NCI-H1092 (cell line): ENCODE measurements around the gene ADGRA3.
"Not testable (repeated sequence)": the region's sequence is repeated elsewhere in the genome, so short reads cannot be mapped to it uniquely, and the experiment has no call there.

Experiments
- DNase-seq: peaks from one replicate; lab custom pipeline; 2025; lab: John Stamatoyannopoulos, UW

Gene ADGRA3

DNA sequence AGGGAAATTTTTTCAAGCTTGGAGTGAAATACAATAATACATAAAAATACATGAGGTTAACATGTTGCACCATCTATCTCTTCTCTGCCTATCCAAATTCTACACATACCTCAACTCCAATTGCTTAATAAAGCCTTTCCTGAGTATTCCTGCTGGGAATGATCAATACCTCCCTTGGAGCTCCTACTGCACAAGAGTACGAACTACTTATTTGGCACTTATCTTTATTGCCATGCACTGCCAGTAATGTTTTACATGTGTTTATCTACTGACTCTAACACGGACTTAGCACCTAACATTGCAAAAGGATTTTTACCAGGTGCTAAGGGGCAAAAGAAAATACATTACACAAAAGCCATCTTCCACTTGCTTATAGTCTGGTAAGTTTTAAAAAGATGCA, 80.2 kb downstream of the ADGRA3 start:
- no peak for DNase-seq

DNA sequence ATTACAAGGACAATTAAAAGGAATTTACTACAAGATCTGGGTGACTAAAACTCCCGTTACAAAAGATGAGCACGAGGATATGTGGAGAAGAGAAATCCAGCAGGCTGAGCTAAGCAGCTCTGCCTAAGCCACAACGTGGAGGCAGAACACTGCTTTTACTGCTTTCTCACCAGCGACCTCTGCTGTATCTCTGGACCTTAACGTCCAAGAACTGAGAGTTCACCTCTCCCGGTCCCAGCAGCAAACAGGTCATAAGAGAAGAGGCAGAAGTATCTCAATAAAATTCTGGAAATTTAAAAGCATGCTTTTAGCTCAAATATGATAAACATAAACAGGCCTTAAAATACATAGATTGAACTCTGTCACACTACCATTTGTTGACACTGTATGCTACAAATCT, 81.0 kb downstream of the ADGRA3 start:
- peak; percentile 31 for DNase-seq

DNA sequence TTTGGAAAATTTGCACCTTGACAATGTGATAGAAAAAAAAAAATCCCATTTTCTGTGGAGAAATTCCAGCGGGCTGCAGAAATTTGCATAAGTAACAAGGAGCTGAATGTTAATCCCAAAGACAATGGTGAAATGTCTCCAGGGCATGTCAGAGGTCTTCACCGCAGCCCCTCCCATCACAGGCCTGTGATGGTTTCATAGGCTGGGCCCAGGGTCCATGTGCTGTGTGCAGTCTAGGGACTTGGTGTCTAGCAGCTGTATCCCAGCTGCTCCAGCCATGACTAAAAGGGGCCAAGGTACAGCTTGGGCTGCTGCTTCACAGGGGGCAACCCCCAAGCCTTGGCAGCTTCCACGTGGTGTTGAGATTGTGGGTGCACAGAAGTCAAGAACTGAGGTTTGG, 85.2 kb downstream of the ADGRA3 start:
- no peak for DNase-seq

DNA sequence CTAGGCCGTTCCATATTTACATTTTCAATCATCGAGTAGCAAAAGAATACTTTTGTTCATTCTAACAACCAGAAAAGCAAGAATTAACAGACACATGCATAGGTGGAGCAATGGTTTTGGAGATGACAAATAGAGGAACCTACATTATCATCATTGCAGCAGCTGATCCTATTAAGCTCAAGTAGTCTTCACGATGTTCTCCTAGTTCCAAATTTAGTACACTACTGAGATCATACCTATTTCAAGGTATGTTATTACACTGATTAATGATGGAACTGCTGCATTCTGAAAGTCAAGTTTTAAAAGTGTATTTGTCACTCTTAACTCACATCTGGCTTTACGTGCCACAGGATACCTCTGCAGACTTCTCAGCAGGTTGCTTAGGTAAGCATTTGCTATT, 87.4 kb downstream of the ADGRA3 start:
- DNase-seq, result no peak

DNA sequence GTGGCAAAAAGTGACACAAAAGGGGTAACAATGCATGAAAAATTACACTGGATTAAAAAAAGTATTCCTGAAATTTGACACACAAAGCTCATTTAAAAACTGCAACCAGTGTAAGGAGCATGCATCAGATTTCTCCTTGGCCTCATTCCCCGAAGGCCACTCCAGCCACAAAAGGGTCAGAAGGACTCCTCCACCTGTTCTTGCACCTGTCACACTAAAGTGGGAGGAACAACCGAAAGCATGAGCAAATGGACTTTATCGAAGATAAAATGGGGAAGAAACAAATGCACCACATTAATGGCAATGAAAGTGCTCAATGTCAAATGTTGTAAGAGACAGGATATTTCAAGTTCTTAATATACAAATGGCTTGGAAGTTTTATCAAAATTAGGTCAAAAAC, 88.2 kb downstream of the ADGRA3 start:
- DNase-seq, result peak; percentile 28

DNA sequence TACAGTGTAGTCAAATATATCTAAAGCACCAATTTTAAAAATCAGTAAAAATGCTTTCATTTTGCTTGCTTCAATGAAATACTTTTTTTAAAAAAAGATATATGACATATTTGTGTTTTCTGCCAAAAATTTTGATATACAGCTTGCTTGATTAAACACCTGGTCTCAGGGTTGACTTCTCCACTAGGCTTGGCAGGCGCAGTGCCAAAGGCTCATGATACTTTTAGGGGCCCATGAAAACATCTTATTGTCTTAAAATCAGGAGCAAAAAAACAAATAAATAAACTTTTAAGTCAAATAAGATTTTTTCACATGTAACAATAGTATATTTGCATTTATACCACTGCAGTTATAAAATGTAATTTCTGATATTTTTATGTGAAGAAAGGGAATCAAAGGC, 95.6 kb downstream of the ADGRA3 start:
- no peak for DNase-seq

DNA sequence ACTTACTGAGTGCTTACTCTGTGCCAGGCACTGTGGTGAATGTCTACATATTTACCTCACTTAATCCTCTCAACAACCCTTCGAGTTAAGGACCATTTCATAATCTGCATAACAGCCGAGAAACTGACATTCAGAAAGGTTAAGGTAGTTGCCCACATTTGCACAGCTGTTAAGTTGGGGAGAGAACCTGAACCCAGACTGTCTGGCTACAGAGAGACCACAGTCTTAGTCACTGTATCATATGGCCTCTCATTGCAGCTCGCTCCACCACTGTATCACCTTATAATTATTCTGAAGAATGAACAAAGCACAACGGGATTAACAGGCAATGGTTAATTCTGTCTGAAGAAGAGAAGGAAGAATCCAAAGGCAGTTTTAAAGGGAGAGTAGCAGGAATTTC, 98.5 kb downstream of the ADGRA3 start:
- DNase-seq, result no peak

DNA sequence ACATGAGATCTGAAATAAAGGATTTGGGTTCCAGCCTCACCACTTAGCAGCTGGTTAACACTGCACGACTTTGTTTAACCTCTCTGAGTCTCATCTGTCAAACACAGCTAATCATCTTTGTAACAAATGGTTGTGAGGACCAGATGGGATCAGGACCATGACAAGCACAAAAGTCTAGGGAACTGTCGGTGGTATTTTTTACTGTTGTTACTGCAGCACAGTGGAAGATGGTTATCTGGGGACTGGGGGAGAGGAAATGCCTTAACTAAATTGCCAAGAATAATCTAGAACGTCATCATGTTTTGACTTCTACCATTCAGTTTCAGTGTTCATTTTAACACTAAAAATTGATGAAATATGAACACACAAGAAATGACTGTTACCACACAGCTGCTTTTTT, 99.5 kb downstream of the ADGRA3 start:
- DNase-seq, result no peak

DNA sequence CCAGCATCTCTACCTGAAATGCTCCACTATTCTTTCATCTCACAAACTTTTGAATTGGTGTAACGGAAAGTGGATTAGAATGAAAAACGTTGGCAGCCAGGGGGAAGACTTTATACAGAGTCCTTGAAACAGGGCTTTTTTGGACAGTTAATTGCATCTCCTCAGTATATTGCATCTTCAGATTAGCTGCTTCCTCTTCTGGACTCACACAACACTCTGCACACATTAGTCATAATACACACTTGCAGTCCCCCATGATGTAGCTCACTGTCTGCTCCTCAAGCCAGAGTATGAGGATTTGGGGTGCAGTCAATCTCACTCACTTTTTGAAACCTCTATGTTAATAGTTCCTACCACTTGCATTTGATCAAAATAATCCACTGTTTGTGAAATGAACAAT, 101.0 kb downstream of the ADGRA3 start:
- no peak for DNase-seq

DNA sequence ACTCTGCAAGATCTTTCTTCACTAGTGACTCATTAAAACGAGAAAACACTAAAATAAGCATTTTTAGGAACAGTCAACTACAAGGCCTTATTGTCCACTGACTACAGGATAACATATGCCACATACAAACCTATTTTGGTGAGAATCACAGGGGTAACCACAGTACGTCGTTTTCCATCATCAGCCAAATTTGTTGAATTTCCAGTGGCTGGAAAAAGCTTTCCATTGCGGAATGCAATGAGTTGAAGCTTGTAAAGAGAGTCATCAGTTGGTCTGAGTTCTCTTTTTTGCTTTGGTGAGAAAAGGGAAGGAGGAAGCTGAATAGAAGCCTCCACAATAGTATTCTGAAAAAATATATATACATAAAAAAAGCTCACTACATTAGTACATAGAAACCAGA, 102.4 kb downstream of the ADGRA3 start:
- no peak for DNase-seq

DNA sequence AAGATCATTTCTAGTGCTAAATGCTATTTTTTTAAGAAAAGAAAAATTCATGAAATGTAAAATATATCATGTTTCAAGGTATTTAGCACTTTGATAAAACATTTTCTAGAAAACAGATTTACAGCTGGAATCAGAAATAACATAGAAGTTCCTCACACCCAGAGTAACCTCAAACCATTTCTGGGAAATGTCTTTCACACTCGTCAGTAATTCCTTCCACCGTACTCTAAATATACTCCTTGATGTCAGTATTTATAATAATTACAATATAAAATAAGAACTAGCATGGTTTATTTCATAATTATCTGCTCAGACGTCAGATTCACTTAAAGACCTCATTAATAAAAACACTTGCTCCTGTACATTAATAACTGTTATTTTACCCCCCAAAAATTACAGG, 103.9 kb downstream of the ADGRA3 start:
- DNase-seq, result no peak

DNA sequence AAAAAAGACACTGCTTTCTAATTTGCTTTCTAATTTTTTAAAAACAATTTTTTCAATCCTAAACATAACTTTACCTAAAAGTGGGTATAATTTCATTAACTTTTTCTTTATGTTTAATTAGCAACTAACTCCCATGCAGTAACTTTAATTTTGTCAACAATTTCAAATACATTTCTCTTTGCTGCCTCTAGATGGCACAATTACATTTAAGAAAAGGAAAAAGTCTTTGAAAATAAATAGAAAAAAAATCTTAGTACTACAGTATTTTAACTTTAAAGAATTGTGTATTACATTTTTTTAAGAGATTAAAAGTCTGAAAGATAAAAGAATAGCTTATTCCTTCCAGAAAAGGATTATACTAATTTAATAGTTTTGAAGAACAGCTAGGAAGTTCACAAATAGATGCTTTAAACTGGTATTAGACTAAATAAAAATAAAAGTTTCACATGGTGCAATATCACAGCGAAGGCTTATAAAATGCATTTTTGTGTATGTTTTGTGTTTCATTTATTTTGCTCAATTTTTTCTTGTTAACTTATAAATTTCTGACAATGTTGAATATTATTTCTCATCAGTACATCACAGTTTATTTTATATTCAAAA, 105.1 kb downstream of the ADGRA3 start:
- no peak for DNase-seq

DNA sequence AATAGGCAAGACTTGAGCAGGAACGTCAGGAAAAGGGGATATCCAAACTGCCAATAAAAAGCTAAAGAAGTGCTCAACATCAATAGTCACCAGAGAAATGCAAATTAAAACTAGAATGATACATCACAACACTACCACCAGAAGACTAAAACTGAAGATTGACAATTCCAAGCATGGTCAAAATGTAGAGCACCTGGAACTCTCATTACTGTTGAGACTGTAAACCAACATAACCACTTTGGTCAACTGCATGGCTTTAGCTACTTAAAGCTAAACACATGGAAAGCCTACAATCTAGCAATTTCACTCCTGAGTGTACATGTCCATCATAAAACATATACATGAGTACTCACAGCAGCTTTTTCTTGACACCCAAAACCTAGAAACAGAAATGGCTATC, 107.4 kb downstream of the ADGRA3 start:
- no peak for DNase-seq

DNA sequence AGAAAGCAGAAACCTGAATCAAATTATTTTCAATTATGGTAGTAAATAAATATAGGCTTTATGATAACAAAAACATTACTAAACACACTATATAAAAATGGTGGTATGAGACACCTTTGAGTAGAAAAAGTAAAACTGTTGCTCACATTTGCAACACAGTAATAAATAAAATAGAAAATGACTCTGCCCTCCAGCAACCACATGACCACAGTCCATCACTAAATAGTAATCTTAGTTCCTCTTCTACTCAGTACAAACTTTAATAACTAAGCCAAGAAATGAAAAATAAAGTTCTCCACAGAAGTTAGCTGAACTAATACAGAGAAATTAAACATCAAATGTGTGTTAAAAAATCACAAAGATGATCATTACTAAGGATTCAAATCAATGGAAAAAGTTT, 108.5 kb downstream of the ADGRA3 start:
- DNase-seq, result no peak

DNA sequence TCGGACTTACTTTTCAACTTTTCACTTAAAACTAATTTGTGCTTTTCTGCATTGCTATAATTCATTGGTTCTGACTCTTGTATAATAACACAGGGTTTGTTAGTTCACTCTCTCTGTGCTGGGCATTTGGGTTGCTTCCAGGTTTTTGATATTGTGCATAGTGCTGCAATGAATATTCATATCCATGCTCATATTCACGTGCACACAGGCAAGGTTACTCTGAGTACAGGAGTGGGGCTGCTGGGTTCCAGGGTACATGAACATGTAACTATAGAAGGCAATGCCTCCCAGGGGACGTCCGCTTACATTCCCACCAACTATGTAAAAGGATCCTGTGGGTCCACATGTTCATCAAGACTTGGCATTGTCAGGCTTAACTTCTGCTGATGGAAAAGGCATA, 117.2 kb downstream of the ADGRA3 start:
- no peak for DNase-seq

DNA sequence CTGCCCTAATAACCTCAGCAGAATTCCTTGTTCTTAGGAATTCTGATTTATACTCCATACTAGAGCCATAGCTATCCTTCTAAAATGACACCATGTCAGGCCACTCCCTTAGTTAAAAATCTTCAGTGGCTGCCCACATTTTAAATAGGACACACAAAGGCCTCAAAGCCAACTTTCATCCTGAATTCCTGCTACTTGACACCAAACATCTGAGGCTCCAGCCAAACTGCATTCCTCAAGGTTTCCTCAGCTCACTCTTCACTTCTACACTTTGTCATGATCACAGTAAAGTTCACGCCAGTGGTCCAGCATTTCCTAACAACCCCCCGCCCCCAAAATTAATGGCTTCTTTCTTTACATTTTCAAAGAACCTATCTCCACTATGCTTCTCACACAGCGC, 124.3 kb downstream of the ADGRA3 start:
- DNase-seq, result no peak

DNA sequence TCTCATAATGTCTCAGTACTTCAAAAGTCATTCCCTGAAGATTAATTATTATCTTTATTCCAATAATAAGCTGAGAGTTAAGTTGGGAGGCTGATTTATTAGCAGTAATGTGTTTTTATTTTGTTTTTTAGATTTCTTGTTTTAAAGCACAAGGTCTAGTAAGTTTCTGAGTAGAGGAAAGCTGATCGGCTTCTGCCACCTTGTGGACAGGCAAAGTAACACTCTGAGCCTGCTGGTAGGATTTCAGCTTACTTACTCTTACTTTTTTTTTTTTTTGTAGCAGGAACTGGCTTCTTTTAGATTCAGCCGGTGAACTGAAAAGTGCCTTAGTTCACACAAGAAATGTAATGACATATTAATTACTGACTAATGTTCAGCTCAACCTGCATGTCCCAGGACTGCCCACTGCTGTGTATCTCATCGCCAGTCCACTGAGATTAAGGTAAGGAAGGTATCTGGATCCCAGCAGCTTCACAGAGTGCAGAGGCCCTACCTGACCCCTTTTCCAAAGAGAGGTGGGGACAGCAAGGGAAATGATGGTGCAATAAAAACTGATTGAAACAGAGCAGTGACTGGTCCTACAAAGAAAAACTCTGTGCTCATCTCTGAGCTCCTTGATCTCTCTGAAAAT, 126.5 kb downstream of the ADGRA3 start:
- peak; percentile 19 for DNase-seq

DNA sequence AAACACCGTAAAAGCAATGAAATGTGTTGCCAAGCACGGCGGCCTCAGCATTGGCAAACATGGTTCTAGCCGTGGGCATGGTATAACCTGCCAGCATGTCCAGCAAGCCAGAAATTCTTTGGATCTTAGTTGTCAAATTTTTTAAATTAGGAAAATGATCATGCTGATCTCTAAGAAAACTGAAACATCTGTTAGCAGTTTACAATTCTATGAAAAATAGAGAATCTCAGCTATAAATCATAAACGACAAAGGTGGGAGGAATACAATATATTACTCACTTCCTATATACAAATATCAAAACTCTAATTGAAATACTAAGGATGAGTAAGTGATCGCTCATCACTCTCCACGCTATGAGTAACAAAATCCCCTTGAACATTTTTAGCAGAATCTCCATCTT, 130.3 kb downstream of the ADGRA3 start:
- no peak for DNase-seq

DNA sequence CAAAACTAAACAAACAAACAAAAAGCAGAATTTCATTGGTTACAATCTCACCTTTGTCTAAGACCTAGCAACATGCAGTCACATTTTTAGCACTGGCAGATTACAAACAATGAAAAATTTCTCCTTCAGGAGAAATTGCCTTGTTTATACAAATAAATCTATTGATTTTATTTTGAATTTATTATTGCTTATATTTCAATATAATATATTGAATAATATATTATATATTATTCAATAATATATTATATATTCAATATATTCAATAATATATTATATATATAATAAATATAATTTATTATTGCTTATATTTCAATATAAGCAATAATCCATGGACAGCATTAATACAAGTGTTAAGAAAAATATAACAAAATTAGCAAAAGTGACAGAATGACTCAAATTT, 131.7 kb downstream of the ADGRA3 start:
- DNase-seq, result no peak

DNA sequence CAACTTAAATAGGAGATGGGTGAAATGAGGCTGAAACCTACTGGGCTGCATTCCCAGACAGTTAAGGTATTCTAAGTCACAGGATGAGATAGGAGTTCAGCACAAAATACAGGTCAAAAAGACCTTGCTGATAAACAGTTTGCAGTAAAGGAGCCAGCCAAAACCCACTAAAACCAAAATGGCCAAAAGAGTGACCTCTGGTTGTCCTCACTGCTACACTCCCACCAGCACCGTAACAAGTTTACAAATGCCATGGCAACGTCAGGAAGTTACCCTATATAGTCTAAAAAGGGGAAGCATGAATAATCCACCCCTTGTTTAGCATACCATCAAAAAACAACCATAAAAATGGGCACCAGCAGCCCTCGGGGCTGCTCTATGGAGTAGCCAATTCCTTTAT, 133.7 kb downstream of the ADGRA3 start:
- DNase-seq, result not testable (repeated sequence)

DNA sequence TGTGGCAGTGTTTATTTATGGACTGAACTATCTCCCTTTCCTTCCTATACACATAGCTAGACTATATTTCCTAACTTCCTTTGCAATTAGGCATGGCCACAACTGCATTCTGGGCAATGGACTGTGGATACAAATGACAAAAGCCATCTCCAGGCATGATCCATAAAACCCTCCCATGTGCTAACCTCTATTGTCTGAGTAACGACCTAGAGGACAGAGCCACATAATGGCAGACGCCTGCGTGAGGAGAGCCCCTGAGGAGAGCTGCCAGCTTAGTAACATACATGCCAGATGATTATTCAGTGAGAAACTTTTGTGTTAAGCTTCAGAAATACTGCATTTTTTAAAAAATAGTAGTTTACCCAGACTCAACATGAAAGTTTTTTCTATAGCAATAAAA, 142.9 kb downstream of the ADGRA3 start:
- DNase-seq, result no peak

DNA sequence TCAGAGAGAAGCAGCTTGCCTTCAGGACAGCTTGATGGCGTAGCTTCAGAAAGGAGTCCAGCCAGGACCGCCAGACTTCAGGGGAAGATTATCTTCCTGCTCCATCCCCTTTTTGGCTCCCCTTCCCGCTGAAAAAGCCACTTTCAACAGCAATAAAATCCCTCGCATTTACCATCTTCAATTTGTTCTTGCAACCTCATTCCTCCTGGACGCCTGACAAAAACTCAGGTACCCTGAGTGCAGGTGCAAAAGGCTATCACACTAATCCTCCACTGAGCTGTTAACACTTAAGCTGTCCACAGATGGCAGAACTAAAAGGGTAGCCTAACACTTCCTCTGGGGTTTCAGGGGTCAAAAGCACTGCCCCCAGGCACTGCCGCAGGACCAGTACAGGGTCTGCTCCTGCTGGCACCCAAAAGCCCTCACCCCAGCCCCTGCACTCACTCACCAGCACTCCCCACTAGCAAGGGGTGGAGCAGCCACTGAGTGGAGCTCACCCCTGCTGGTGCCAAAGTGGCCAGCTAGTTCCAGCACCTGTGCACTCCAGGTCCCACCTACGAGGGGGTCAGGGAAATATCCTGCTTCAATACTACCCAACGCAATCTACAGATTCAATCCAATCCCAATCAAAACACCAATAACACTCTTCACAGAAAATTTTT, 145.8 kb downstream of the ADGRA3 start:
- no peak for DNase-seq

DNA sequence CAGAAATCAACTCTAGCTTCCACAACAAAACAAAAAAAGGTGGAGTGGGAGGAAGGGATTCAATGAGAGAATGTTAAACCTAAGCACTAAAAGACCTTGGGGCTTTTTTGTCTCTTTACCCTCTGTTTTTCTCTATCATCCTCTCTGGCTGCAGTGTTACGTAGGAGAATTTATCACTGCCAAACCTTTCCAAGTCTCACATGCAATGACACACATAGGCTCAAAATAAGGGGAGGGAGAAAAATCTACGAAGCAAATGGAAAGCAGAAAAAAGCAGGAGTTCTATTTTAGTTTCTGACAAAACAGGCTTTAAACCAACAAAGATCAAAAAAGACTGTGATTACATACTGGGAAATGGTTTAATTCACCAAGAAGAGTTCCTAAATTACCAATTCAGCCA, 152.1 kb downstream of the ADGRA3 start:
- DNase-seq, result no peak

DNA sequence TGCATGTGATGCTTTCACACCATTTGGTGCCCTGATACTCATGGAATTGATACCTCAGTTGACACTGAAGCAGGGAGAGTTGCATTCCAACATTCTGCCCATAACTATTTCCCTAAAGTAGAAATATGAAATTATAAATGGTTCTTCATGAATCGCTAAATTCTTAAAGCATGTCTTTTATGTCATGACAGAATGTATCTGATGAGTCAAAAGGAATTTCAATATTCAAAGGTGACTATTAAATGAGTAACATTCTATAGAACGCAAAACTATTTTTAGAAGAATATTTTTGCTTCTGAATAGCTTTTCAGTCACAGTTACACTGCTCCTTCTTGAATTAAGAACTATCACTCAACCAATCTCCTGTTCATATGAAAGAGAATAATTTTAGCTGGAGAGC, 152.8 kb downstream of the ADGRA3 start:
- DNase-seq, result no peak
